Caki2 (cell line): Measurements from ENCODE around the gene LARP4. TPM values are rescaled to one million over a fixed set of nuclear protein-coding genes. Genes with fewer than 3 reads are reported as not detected.
A peak's percentile ranks its signal among the peaks of the same experiment; 100 is the strongest.
"Not testable (repeated sequence)": the region's sequence is repeated elsewhere in the genome, so short reads cannot be mapped to it uniquely, and the experiment has no call there.

Source experiments
- DNase-seq: peaks from one replicate; pipeline ENCODE4 v3.0.0-alpha.2; 2015; ENCODE audit warnings: low read depth
- in situ Hi-C: cut with HindIII; loops from 2 replicates; pipeline ENCODE4 v1.10.0; 2016; ENCODE audit warnings: low sequenced_read_pairs, low pct_unique_long_range_greater_than_20kb, mixed read lengths
- total RNA-seq: library from RNA; depleted of rRNA; stranded (reverse); fragments of >200 nt; shearing (Covaris generic); gene quantifications from 2 replicates; pipeline ENCODE4 v1.2.3, GENCODE V29; 2014; ENCODE audit warnings: low replicate concordance; rRNA removed

LARP4 gene
- total RNA-seq, 1 experiment from 2014 or later, result 26.5 TPM

- DNase-seq, result no peak
- in situ Hi-C loops, result no loop called here
Observed at GRCh38 chr12:50514526-50515276, 114.0 kb downstream of the LARP4 start.

GRCh38 chr12:50515587-50515986, 114.9 kb downstream of the LARP4 start:
- DNase-seq, result no peak
- in situ Hi-C loops, result no loop called here

GRCh38 chr12:50517421-50518048, 116.8 kb downstream of the LARP4 start:
- in situ Hi-C loops, result no loop called here
- peak; percentile 58 for DNase-seq

GRCh38 chr12:50518090-50518489, 117.4 kb downstream of the LARP4 start:
- no peak for DNase-seq
- in situ Hi-C loops, result no loop called here

- in situ Hi-C loops, result no loop called here
Observed at GRCh38 chr12:50519353-50519752, 118.7 kb downstream of the LARP4 start.

GRCh38 chr12:50520416-50521207, 119.9 kb downstream of the LARP4 start:
- no peak for DNase-seq
- in situ Hi-C loops, result no loop called here

More at GRCh38 chr12:50519353-50519752, 118.7 kb downstream of the LARP4 start:
- no peak for DNase-seq

GRCh38 chr12:50521781-50522180, 121.1 kb downstream of the LARP4 start:
- DNase-seq, in situ Hi-C loops: not testable (repeated sequence)

- DNase-seq, result no peak
- in situ Hi-C loops, result no loop called here
Observed at GRCh38 chr12:50523772-50524171, 123.1 kb downstream of the LARP4 start.

GRCh38 chr12:50524621-50525020, 123.9 kb downstream of the LARP4 start:
- in situ Hi-C loops, result no loop called here
- no peak for DNase-seq

GRCh38 chr12:50525422-50525821, 124.7 kb downstream of the LARP4 start:
- in situ Hi-C loops, result no loop called here
- DNase-seq, result no peak

GRCh38 chr12:50527359-50527726, 126.7 kb downstream of the LARP4 start:
- no peak for DNase-seq
- in situ Hi-C loops, result no loop called here

GRCh38 chr12:50528800-50529199, 128.1 kb downstream of the LARP4 start:
- in situ Hi-C loops, result no loop called here
- no peak for DNase-seq

- DNase-seq, result no peak
- in situ Hi-C loops, result no loop called here
Observed at GRCh38 chr12:50529345-50529744, 128.7 kb downstream of the LARP4 start.

Other genes starting within 250 kb of the LARP4 start
- 47.1 and 78.6 TPM in 2 replicates for gene CERS5, start 233.5 kb upstream of the LARP4 start, total RNA-seq
- 22.0 and 25.7 TPM in 2 replicates for gene LIMA1, start 117.4 kb upstream of the LARP4 start, total RNA-seq
- gene FAM186A, start 4.3 kb upstream of the LARP4 start, total RNA-seq, result not detected in 2 replicates
- gene DIP2B, start 104.1 kb downstream of the LARP4 start, total RNA-seq, result 3.6 and 4.7 TPM in 2 replicates